ENCODE measurements around the gene IL10RB.
"Not testable (repeated sequence)": the region's sequence is repeated elsewhere in the genome, so short reads cannot be mapped to it uniquely, and the experiment has no call there.

The IL10RB gene

GRCh38 chr21:33242846-33243245 lies 23.3 kb upstream of the IL10RB start:
- DNase-seq: not testable (repeated sequence)

- no peak for DNase-seq
These were observed 21.9 kb upstream of the IL10RB start for GRCh38 chr21:33244082-33244778.

GRCh38 chr21:33244779-33245105 lies 21.4 kb upstream of the IL10RB start:
- no peak for DNase-seq

DNA sequence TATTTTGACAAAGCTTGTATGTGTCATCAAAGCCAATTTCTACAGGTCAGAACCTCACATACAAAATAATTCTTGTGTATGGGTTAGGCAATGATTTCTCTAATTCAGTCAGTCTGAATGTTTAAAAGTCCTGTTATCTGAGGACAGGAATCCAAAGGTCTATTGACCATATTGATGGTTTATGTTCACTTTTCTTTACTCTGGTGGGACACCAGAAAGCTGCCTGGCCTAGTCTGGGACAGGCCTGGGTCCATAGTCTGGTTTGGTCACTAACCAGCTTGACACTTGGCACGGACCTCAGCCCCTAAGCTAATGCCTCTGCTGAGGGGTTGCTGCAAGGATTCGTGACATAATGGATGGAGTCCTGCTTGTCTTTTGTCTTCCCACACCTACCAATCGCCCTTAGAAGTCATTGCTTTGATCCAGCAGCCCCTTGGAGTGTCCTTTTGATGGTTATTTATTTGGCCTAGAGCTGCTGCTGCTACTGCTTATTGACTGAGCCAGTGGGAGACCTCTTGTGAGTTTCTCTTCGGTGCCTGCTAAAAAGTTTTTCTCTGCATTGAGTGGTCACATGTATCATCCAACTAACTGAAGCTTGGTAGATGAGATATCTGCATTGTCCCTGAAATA lies 20.8 kb upstream of the IL10RB start:
- no peak for DNase-seq

DNA sequence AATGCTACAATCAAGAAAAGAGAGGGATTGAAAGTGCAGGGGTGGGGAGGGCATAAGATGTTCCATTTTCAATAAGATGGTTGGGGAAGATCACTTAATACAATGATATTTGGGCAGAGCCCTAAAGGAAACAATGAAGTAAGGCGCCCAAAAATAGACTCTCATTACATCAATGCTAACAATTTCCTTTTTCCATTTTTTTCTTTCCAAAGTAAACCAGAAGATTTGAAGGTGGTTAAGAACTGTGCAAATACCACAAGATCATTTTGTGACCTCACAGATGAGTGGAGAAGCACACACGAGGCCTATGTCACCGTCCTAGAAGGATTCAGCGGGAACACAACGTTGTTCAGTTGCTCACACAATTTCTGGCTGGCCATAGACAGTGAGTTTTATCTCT lies 19.7 kb upstream of the IL10RB start:
- DNase-seq: no peak

DNA sequence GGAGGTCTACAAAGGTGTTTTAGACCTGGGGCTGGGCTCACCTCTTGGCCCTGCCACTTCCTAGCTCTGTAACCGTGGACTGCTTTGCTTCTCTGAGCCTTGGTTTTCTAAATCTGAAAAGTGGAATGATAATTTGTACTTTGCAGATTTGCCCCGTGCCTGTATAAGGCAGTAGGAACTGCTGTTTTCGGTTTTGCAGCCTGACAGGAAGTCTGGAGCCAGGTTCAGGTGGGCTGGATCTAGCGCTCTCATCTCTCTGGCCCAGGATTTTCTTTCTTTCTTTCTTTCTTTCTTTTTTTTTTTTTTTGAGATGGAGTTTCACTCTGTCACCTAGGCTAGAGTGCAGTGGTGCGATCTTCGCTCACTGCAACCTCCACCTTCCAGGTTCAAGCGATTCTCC lies 19.2 kb upstream of the IL10RB start:
- DNase-seq: no peak

DNA sequence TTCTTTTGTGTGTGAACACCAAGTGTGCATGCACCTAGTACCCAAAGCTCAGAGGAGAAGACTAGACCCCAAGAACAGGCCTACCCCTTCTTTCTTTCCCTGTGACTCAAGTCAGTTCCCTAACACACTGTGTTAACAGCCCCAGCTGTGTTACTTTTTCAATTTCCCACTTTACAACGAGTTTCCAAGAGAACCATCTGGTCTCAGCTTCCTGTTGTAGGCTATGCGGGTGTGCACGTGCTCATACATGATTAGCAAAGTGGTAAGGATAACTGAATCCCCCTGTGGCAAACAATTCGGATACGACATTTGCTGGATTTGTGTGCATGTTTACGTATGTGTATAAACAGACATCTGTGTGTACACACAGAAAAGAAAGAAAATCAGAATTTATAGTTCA lies 18.6 kb upstream of the IL10RB start:
- no peak for DNase-seq

GRCh38 chr21:33249331-33250002 lies 16.7 kb upstream of the IL10RB start:
- DNase-seq: no peak

DNA sequence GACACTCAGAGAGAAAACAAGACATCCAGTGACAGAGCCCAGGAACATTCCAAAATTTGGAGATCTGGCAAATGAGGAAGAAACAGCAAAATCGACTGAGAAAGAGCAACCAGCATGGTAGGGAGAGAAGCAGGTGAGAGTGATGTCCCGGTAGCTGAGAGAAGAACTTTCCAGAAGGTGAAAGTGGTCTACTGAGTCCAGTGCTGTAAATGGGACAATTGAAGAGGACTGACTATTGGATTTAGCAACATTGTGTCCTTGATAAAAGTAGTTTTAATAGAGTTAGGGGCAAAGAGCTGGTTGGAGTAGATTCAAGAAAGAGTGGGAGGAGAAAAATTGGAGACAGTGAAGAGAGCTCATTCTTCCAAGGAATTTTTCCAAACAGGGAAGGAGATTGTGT lies 15.0 kb upstream of the IL10RB start:
- DNase-seq: no peak

- not testable (repeated sequence) for DNase-seq
These were observed 12.8 kb upstream of the IL10RB start for GRCh38 chr21:33253382-33253781.

DNA sequence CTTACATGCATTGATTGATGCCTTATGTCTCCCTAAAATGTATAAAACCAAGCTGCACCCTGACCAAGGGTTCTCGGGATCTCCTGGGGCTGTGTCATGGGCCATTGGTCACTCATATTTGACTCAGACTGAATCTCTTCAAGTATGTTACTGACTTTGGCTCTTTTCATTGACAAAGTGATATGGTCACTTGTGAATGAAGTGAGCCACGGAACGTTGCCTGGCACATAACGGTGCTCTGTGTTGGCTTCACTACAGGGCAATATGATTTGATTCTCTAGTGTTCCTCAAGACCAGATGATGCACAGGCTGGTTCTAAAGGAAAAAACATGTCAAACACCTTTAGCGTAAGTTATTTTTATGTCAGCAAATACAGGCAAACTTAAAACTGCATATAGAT lies 11.4 kb upstream of the IL10RB start:
- no peak for DNase-seq

DNA sequence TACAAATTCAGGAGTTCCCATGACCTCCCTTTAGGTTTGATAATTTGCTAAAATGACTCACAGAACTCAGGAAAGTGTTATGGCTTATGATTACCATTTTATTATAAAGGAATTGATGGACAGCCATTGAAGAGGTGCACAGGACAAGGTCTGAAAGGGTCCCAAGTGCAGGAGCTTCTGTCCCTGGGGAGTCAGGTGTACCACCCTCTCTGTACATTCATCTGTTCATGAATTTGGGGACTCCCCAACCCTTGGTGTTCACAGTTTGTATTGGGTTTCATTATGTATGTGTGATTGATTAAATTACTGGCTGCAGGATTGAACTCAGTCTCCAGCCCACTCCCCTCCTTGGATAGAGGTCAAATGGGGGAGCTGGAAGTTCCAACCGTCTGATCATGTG lies 10.8 kb upstream of the IL10RB start:
- DNase-seq: no peak

DNA sequence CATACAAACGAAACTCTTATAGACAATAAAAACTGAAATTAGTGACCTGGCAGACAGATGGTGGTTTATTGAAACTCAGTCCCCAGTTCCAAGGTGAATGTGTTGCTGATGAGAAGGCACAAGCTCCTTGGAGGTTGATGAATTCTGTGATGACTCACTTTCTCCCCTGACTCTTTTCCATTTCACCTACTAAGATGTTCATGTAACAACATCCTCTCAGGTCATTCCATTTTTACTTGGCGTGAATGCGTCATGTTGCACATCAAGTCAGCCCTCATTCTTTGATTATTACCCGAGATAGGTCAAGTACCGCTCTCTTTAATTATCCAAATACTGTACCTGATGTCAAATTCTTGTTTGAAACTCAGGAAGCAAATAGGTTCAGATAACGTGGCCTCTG lies 10.1 kb upstream of the IL10RB start:
- no peak for DNase-seq

- DNase-seq: no peak
These were observed 8.9 kb upstream of the IL10RB start for GRCh38 chr21:33257094-33257803.

DNA sequence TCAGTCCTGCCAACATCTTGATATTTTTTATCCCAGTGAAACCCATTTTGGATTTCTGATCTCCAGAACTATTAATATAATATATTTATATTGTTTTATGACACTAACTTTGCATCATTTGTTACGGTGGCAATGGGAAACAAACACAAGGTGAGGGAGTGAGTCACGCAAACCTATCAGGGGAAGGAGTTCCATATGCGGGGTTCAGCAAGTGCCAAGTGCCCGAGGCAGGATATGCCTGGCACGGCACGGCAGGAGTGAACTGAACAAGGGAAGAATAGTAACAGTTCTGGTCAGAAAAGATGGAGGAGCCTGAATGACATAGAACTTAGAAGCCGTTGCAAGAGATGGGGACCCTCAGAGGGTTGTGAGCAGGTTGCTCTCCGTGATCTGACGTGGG lies 7.7 kb upstream of the IL10RB start:
- DNase-seq: no peak

GRCh38 chr21:33259428-33259827 lies 6.7 kb upstream of the IL10RB start:
- no peak for DNase-seq

DNA sequence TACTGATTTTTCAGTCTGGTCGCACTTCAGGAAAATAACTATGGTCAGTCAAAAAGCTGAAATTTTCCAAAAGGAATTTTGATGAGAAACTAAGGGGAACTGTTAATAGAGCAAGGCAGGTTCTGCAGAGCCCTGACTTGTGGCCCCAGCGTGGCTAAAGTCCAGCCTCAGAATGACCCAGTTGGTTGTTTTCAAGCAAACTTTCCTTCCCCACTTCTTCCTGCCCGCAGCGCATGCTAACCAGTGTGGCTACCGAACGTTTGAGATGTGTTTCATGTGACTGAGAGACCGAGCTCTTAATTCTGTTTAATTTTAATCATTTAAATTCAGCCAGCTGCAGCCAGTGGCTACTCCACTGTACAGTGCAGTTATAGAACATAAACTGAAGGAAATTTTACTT lies 6.2 kb upstream of the IL10RB start:
- no peak for DNase-seq

GRCh38 chr21:33261635-33262034 lies 4.5 kb upstream of the IL10RB start:
- no peak for DNase-seq

- DNase-seq: no peak
These were observed 3.2 kb upstream of the IL10RB start for GRCh38 chr21:33262921-33263320.

DNA sequence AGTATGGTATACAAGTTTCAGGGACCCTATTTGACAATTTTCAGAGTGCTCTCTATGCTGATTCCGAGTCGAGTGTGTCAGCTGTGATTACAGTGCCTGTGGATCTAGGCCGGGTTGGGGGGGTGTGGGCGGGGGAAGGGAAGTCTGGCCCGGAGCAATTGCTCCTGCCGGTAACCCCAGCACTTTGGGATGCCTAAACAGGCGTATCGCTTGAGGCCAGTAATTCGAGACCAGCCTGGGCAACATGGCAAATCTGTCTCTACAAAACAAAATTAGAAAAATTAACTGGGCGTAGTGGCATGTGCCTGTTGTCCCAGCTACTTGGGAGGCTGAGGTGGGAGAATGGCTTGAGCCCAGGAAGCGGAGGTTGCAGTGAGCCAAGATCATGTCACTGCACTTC lies 1.6 kb upstream of the IL10RB start:
- no peak for DNase-seq

DNA sequence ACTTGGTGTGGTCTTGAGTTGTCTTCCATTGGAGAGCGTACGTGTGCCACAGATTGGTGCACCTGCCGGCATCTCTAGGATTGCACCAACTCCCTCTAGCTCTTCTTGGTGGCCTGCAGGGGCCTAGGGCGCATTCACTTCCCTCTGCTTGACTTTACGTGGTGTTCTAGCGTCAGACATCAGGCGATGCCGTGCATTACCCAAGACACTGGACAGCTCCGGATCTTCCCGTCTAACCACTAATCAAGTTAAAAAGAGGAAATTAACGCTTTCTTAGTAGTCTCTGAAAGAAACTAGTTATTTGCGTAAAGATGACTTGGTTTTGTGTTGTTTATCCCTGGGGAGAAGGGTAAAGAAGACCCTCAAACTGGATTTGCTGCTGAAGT lies 510 bp upstream of the IL10RB start:
- no peak for DNase-seq

GRCh38 chr21:33266789-33267135 lies 595 bp downstream of the IL10RB start:
- DNase-seq: no peak

DNA sequence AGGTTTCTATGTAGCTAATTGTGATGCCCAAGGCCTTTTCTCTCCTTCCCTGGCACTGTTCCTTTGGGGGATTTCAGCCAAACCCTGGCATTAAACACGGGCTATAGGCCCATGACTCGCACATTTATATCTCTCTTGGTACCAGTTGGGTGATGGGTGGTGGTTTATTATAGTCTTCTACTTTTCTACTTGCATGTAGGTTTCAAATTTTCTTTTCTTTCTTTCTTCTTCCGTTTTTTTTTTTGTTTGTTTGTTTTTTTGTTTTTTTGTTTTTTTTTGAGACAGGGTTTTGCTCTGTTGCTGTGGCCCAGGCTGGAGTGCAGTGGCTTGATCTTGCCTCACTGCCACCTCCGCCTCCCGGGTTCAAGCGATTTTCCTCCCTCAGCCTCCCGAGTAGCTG lies 1.1 kb downstream of the IL10RB start:
- no peak for DNase-seq

GRCh38 chr21:33268393-33268736 lies 2.2 kb downstream of the IL10RB start:
- no peak for DNase-seq

Measured in NCI-H446 treated with DMSO at 0.1 percent for 48 hours (cell line).